ENCODE results near the gene NMRAL1.

DNA sequence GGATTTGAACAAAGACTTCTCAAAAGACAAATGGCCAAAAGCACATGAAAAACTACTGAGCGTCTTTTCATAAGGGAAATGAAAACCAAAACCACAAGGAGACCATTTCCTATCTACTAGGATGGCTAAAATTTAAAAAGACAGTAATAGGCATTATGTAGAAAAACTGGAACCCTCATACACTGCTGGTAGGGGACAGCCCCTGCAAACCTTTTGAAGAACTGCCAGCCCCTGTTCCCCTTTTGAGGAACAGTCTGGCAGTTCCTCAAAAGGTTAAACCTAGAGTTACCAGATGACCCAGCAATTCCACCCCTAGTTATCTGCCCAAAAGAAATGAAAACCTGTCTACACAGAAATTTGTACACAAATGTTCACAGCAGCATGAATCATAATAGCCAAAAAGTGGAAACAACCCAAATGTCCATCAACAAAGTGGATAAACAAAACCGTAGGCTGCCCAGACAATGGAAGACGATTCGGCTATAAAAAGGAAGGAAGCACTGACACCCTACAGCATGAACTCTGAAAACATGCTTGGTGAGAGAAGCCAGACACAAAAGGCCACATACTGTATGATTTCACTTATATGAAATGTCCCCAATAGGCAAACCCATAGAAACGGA, 41.3 kb upstream of the NMRAL1 start:
- TF ChIP-seq GATA2 (IDR thresholded peaks at IDR 0.05; ENCODE audit: low read depth, low read length) (no peak), GATA3 (IDR thresholded peaks at IDR 0.05; ENCODE audit: low read depth, low read length) (no peak)

Data from SH-SY5Y (cell line).